ENCODE results near the gene CSF1. TPM values are rescaled to one million over a fixed set of nuclear protein-coding genes. Genes with fewer than 3 reads are reported as not detected.

The CSF1 gene
- total and polyA plus RNA-seq, 2 of the 13 experiments (the other 11 are each of a cell fraction or from before 2014, with no cell fraction given), result 4.6 to 13.3 TPM

DNA sequence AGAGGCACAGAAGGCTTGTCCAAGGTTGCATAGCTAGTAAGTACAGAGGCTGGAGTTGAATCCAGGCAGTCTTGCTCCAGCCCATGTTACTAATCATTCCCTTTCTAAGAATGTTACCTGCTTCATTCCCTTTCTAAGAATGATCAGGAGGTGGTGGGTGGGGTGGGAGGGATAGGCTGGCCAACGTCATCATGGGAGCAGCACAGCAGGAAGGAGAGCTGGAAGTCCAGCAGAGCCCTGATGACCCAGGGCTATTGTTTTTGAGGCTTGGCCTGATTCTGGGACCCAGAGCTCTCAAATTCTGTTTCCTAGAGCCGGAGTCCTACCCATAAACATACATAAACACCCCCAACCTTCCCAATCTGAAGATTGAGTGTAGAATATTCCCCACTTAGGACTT is 11.8 kb upstream of the CSF1 start:
- no TSS peak for BruUV-seq (replicated peaks)
- Histone ChIP-seq H3K9ac (ENCODE audit: insufficient read depth, low read depth, low read length) (no peak overlapping the region), H3K79me2 (ENCODE audit: insufficient read depth, low read length) (no peaks in the 10 kb centered on the region), H3K4me2 (ENCODE audit: low read depth, low read length) (no peak overlapping the region), H3K36me3 (replicated peaks in 1 of 2; ENCODE audit: control insufficient read depth in 1 of 2, insufficient read depth in 2 of 2, low read length in 2 of 2) (no peaks in the 10 kb centered on the region), H4K20me1 (ENCODE audit: insufficient read depth, low read length) (no peaks in the 10 kb centered on the region), H3K4me1 (ENCODE audit: insufficient read depth, low read length) (peaks cover 97% of the 10 kb centered on the region), H3K9me3 (ENCODE audit: low read length) (no peaks in the 10 kb centered on the region), H3K27me3 (ENCODE audit: control insufficient read depth in 1 of 2, insufficient read depth in 2 of 2, low read length in 2 of 2) (peaks cover 0 to 5% of the 10 kb centered on the region in 2 experiments; a peak in 2 of 5 replicates), H3K27ac (ENCODE audit: extremely low read length, insufficient read depth, low read length) (no peak overlapping the region), H2AFZ (ENCODE audit: low read length) (no peak overlapping the region), H3K4me3 (replicated peaks in 1 of 3; ENCODE audit: insufficient read depth in 1 of 3, low read depth in 2 of 3, low read length in 3 of 3) (no peak overlapping the region)
- in situ Hi-C loops (cut with HindIII; ENCODE audit: extremely low pct_ligation_motif_present, low pct_unique_long_range_greater_than_20kb) (loop anchor here (5.0 kb wide), 1 partner anchor 82 kb away; no protein-coding TSS in a partner anchor), intact Hi-C loops (cut with micrococcal nuclease; ENCODE audit: unreplicated experiment) (no loop called here)
- POLR2A ChIA-PET, result no interaction called here
- CTCF ChIA-PET (ENCODE audit: low intra/inter-chr PET ratio, low total read pairs), result no interaction called here
- ATAC-seq, result no peak
- 83% methylated on average over 2 of the region's 2 CpGs for WGBS (ENCODE audit: low lambda C conversion rate)
- DNase-seq (ENCODE audit: low spot score), result no peak
- no peak for FAIRE-seq
- no peak for TF ChIP-seq BORCS8-MEF2B (CRISPR knock-in tag; IDR thresholded peaks at IDR 0.05)
- TF ChIP-seq RAD51 (IDR thresholded peaks at IDR 0.05; ENCODE audit: borderline replicate concordance), result no peak
- no peak for TF ChIP-seq ZNF720 (CRISPR knock-in tag; IDR thresholded peaks at IDR 0.05)
- TF ChIP-seq, protein P1, sequence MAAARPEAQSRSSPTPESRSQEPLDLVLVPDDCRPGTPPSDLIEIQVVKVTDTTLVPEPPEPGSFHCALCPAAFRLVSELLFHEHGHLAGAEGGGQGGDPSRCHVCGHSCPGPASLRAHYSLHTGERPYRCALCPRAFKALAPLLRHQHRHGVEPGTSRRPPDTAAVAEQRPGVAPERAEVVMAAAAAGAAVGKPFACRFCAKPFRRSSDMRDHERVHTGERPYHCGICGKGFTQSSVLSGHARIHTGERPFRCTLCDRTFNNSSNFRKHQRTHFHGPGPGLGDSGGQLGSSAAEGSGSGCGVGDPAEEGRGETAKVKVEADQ (CRISPR knock-in tag; IDR thresholded peaks at IDR 0.05; ENCODE audit: borderline replicate concordance), result no peak
- no peak for TF ChIP-seq MED8 (CRISPR knock-in tag; IDR thresholded peaks at IDR 0.05; ENCODE audit: insufficient replicate concordance)
- TF ChIP-seq, protein P2, sequence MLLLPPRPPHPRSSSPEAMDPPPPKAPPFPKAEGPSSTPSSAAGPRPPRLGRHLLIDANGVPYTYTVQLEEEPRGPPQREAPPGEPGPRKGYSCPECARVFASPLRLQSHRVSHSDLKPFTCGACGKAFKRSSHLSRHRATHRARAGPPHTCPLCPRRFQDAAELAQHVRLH (CRISPR knock-in tag; IDR thresholded peaks at IDR 0.05; ENCODE audit: borderline replicate concordance, low read depth), result no peak
- no peak for TF ChIP-seq ZNF713 (CRISPR knock-in tag; IDR thresholded peaks at IDR 0.05)
- no peak for TF ChIP-seq ZMYM3 (CRISPR knock-in tag; IDR thresholded peaks at IDR 0.05)
- TF ChIP-seq, protein P3, sequence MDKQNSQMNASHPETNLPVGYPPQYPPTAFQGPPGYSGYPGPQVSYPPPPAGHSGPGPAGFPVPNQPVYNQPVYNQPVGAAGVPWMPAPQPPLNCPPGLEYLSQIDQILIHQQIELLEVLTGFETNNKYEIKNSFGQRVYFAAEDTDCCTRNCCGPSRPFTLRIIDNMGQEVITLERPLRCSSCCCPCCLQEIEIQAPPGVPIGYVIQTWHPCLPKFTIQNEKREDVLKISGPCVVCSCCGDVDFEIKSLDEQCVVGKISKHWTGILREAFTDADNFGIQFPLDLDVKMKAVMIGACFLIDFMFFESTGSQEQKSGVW (CRISPR knock-in tag; IDR thresholded peaks at IDR 0.05; ENCODE audit: borderline replicate concordance), result no peak
- TF ChIP-seq, protein P4, sequence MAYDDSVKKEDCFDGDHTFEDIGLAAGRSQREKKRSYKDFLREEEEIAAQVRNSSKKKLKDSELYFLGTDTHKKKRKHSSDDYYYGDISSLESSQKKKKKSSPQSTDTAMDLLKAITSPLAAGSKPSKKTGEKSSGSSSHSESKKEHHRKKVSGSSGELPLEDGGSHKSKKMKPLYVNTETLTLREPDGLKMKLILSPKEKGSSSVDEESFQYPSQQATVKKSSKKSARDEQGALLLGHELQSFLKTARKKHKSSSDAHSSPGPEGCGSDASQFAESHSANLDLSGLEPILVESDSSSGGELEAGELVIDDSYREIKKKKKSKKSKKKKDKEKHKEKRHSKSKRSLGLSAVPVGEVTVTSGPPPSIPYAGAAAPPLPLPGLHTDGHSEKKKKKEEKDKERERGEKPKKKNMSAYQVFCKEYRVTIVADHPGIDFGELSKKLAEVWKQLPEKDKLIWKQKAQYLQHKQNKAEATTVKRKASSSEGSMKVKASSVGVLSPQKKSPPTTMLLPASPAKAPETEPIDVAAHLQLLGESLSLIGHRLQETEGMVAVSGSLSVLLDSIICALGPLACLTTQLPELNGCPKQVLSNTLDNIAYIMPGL (CRISPR knock-in tag; IDR thresholded peaks at IDR 0.05; ENCODE audit: borderline replicate concordance in 1 of 2, low read depth in 1 of 2), result no peak
- no peak for TF ChIP-seq ZNF644 (CRISPR knock-in tag; IDR thresholded peaks at IDR 0.05; ENCODE audit: low read depth)
- TF ChIP-seq, protein P5, sequence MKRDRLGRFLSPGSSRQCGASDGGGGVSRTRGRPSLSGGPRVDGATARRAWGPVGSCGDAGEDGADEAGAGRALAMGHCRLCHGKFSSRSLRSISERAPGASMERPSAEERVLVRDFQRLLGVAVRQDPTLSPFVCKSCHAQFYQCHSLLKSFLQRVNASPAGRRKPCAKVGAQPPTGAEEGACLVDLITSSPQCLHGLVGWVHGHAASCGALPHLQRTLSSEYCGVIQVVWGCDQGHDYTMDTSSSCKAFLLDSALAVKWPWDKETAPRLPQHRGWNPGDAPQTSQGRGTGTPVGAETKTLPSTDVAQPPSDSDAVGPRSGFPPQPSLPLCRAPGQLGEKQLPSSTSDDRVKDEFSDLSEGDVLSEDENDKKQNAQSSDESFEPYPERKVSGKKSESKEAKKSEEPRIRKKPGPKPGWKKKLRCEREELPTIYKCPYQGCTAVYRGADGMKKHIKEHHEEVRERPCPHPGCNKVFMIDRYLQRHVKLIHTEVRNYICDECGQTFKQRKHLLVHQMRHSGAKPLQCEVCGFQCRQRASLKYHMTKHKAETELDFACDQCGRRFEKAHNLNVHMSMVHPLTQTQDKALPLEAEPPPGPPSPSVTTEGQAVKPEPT (CRISPR knock-in tag; IDR thresholded peaks at IDR 0.05; ENCODE audit: low read depth), result no peak
- no peak for TF ChIP-seq DNMT1 (CRISPR knock-in tag; IDR thresholded peaks at IDR 0.05)
- no peak for TF ChIP-seq HOXA7 (CRISPR knock-in tag; IDR thresholded peaks at IDR 0.05)

All from HepG2 (cell line).